Muscle of leg (tissue), 11 donors: Measurements from ENCODE around the gene OFD1. TPM values are rescaled to one million over a fixed set of nuclear protein-coding genes. Genes with fewer than 3 reads are reported as not detected.
A peak's percentile ranks its signal among the peaks of the same experiment; 100 is the strongest.

Experiments
- DNase-seq: peaks from one replicate; pipeline ENCODE4 v3.0.0; 2013
- H3K27ac ChIP-seq: one replicate; pipeline ENCODE4 v1.5.1; 2013; ENCODE audit warnings: mild to moderate bottlenecking, low read length, control low read depth
- H3K27me3 ChIP-seq: one replicate; pipeline ENCODE4 v1.6.1; 2013; ENCODE audit warnings: low read length; ENCODE audit not compliant: control insufficient read depth, insufficient read depth
- H3K36me3 ChIP-seq: one replicate; pipeline ENCODE4 v1.6.1; 2013; ENCODE audit warnings: low read length; ENCODE audit not compliant: control insufficient read depth, insufficient read depth
- H3K4me1 ChIP-seq: one replicate; pipeline ENCODE4 v1.6.1; 2013; ENCODE audit warnings: low read length; ENCODE audit not compliant: control insufficient read depth, insufficient read depth
- H3K4me3 ChIP-seq: one replicate; pipeline ENCODE4 v1.5.1; 2013; ENCODE audit warnings: low read length, control low read depth
- H3K9me3 ChIP-seq: replicated peaks from 2 replicates; pipeline ENCODE4 v1.6.1; 2013; ENCODE audit warnings: low read depth, low read length; ENCODE audit not compliant: control insufficient read depth
- WGBS: methylation state at CpG from one replicate; pipeline ENCODE4 v1.1.5; 2013; ENCODE audit warnings: missing lambda C conversion rate; ENCODE audit not compliant: insufficient coverage; 5-methylcytosine and 5-hydroxymethylcytosine counted together
- polyA plus RNA-seq, 8 donors: library from polyadenylated mRNA; unstranded; fragments of 120-200 nt; gene quantifications; one replicate each; pipeline versions ENCODE4 v1.2.1 to v1.2.3, GENCODE V29; 2013; ENCODE audit warnings: inconsistent platforms in 1 of 8, low replicate concordance in 1 of 8; ENCODE audit not compliant: insufficient read length in 8 of 8, insufficient read depth in 1 of 8
- total RNA-seq: library from RNA; stranded (reverse); fragments of 120-200 nt; gene quantifications from one replicate; pipeline ENCODE4 v1.2.4, GENCODE V29; 2013

The OFD1 gene
- total and polyA plus RNA-seq, 9 donors: 14.1 to 24.5 (median 17.1) TPM

- Histone ChIP-seq H3K4me3 (no peak overlapping the region), H3K9me3 (no peaks in the 10 kb centered on the region), H3K27me3 (peaks cover 13% of the 10 kb centered on the region), H3K27ac (peak overlapping the region; percentile 69), H3K36me3 (peaks cover 27% of the 10 kb centered on the region), H3K4me1 (peaks cover 14% of the 10 kb centered on the region)
- DNase-seq: peak; percentile 52
- no CpG with 5 or more reads among the region's 7 CpGs for WGBS
Measured at GRCh38 chrX:13764281-13764680, 29.7 kb downstream of the OFD1 start.

GRCh38 chrX:13764765-13765164 is 30.2 kb downstream of the OFD1 start:
- peaks cover 31% of the 10 kb centered on the region for H3K36me3 ChIP-seq
- DNase-seq: peak; percentile 65
- peaks cover 14% of the 10 kb centered on the region for H3K4me1 ChIP-seq
- H3K27ac ChIP-seq: peak overlapping the region; percentile 69
- H3K9me3 ChIP-seq: no peaks in the 10 kb centered on the region
- peaks cover 13% of the 10 kb centered on the region for H3K27me3 ChIP-seq
- H3K4me3 ChIP-seq: no peak overlapping the region
- WGBS: 50% methylated on average over 5 of the region's 6 CpGs

- Histone ChIP-seq H3K4me1 (peaks cover 9% of the 10 kb centered on the region), H3K4me3 (no peak overlapping the region), H3K27ac (no peak overlapping the region), H3K9me3 (no peaks in the 10 kb centered on the region), H3K27me3 (peaks cover 13% of the 10 kb centered on the region), H3K36me3 (peaks cover 26% of the 10 kb centered on the region)
- DNase-seq: no peak
- WGBS: 40% methylated on average over 1 of the region's 4 CpGs
Measured at GRCh38 chrX:13768939-13769338, 34.4 kb downstream of the OFD1 start.

GRCh38 chrX:13770013-13770535 is 35.5 kb downstream of the OFD1 start:
- WGBS: no CpG with 5 or more reads among the region's 3 CpGs
- Histone ChIP-seq H3K36me3 (peaks cover 29% of the 10 kb centered on the region), H3K9me3 (no peaks in the 10 kb centered on the region), H3K4me3 (no peak overlapping the region), H3K27ac (no peak overlapping the region), H3K27me3 (peaks cover 10% of the 10 kb centered on the region), H3K4me1 (peaks cover under 1% of the 10 kb centered on the region)
- DNase-seq: no peak

- Histone ChIP-seq H3K27ac (no peak overlapping the region), H3K36me3 (peaks cover 26% of the 10 kb centered on the region), H3K4me3 (no peak overlapping the region), H3K9me3 (no peaks in the 10 kb centered on the region), H3K27me3 (peaks cover 11% of the 10 kb centered on the region), H3K4me1 (no peaks in the 10 kb centered on the region)
- DNase-seq: no peak
- 100% methylated on average over 1 of the region's 2 CpGs for WGBS
Measured at GRCh38 chrX:13774696-13775095, 40.1 kb downstream of the OFD1 start.

- Histone ChIP-seq H3K9me3 (no peaks in the 10 kb centered on the region), H3K4me3 (no peak overlapping the region), H3K27me3 (peaks cover 18% of the 10 kb centered on the region), H3K27ac (no peak overlapping the region), H3K36me3 (peaks cover 21% of the 10 kb centered on the region), H3K4me1 (no peaks in the 10 kb centered on the region)
- no CpG with 5 or more reads among the region's 3 CpGs for WGBS
- DNase-seq: no peak
Measured at GRCh38 chrX:13775837-13776236, 41.3 kb downstream of the OFD1 start.

- DNase-seq: no peak
- 100% methylated on average over 1 of the region's 4 CpGs for WGBS
- Histone ChIP-seq H3K27ac (no peak overlapping the region), H3K36me3 (peaks cover 21% of the 10 kb centered on the region), H3K4me3 (no peak overlapping the region), H3K4me1 (no peaks in the 10 kb centered on the region), H3K27me3 (peaks cover 21% of the 10 kb centered on the region), H3K9me3 (no peaks in the 10 kb centered on the region)
Measured at GRCh38 chrX:13776387-13776786, 41.8 kb downstream of the OFD1 start.

GRCh38 chrX:13778916-13779315 is 44.4 kb downstream of the OFD1 start:
- no peak overlapping the region for H3K4me3 ChIP-seq
- H3K36me3 ChIP-seq: peaks cover 18% of the 10 kb centered on the region
- WGBS: no CpG with 5 or more reads among the region's 2 CpGs
- peaks cover 42% of the 10 kb centered on the region for H3K27me3 ChIP-seq
- DNase-seq: peak; percentile 35
- no peak overlapping the region for H3K27ac ChIP-seq
- no peaks in the 10 kb centered on the region for H3K4me1 ChIP-seq
- no peaks in the 10 kb centered on the region for H3K9me3 ChIP-seq

- 81% methylated on average over 4 of the region's 7 CpGs for WGBS
Measured at GRCh38 chrX:13780868-13781427, 46.4 kb downstream of the OFD1 start.

GRCh38 chrX:13786048-13786447 is 51.5 kb downstream of the OFD1 start:
- H3K27ac ChIP-seq: no peak overlapping the region
- no peaks in the 10 kb centered on the region for H3K4me1 ChIP-seq
- H3K27me3 ChIP-seq: peaks cover 50% of the 10 kb centered on the region
- WGBS: 27% methylated on average over 3 of the region's 8 CpGs
- no peak overlapping the region for H3K4me3 ChIP-seq
- H3K36me3 ChIP-seq: no peaks in the 10 kb centered on the region
- no peak for DNase-seq
- no peaks in the 10 kb centered on the region for H3K9me3 ChIP-seq

More at GRCh38 chrX:13780868-13781427, 46.4 kb downstream of the OFD1 start:
- DNase-seq: no peak
- H3K4me3 ChIP-seq: no peak overlapping the region
- no peaks in the 10 kb centered on the region for H3K4me1 ChIP-seq
- peaks cover 52% of the 10 kb centered on the region for H3K27me3 ChIP-seq
- H3K27ac ChIP-seq: no peak overlapping the region
- peaks cover 5% of the 10 kb centered on the region for H3K36me3 ChIP-seq
- no peaks in the 10 kb centered on the region for H3K9me3 ChIP-seq
